GM19452 (cell line): ENCODE data around the gene SYT8.

Experiments
- ATAC-seq: cut with Tn5 transposase; IDR thresholded peaks from one replicate; pipeline ENCODE4 v1.9.1; 2021; ENCODE audit not compliant: unreplicated experiment

SYT8 gene

DNA sequence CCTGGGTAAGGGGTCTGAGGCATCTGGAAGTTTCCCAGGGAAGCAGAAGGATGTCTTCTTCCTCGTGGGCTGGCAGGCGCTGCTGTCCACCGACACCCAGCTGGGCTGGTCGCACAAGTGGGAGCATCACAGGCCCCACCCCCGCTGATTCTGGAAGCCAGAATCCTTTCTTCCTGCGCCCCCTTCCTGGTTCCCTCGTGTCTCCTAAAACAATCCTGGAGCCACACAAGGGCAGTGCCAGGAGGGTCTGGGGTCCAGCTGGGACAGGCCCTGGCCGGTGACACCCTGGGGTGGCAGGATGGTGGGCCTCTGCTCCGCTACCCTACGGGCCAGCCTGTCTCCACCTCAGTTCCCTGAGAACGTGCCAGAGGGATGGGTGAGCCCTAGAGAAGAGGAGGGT, 22.3 kb downstream of the SYT8 start:
- no peak for ATAC-seq

DNA sequence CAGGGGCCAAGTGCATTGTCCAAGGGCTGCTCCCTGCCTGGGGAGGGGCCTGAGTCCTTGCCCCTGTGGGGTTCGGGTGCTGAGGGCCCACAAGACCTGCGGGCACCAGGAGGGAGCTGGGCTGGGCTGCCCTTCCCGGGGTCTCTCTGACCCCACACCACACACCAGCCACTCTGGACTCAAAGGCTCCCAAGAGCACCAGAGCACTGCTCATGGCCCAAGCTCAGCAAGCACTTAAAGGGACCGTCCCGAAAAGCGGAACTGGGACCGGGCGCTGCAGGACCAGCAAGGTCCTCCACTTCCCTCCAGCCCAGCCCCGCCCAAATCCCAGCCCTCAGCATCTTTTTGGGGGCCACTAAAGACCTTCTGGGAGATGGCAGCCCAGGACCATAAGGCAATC, 23.4 kb downstream of the SYT8 start:
- ATAC-seq: no peak

GRCh38 chr11:1858576-1858975, 23.8 kb downstream of the SYT8 start:
- ATAC-seq: no peak

- ATAC-seq: no peak
These were observed 24.2 kb downstream of the SYT8 start for GRCh38 chr11:1859004-1859403.

- ATAC-seq: no peak
These were observed 25.3 kb downstream of the SYT8 start for GRCh38 chr11:1860108-1860507.

GRCh38 chr11:1861435-1862411, 26.9 kb downstream of the SYT8 start:
- ATAC-seq: no peak

- ATAC-seq: no peak
These were observed 28.0 kb downstream of the SYT8 start for GRCh38 chr11:1862588-1863351.

DNA sequence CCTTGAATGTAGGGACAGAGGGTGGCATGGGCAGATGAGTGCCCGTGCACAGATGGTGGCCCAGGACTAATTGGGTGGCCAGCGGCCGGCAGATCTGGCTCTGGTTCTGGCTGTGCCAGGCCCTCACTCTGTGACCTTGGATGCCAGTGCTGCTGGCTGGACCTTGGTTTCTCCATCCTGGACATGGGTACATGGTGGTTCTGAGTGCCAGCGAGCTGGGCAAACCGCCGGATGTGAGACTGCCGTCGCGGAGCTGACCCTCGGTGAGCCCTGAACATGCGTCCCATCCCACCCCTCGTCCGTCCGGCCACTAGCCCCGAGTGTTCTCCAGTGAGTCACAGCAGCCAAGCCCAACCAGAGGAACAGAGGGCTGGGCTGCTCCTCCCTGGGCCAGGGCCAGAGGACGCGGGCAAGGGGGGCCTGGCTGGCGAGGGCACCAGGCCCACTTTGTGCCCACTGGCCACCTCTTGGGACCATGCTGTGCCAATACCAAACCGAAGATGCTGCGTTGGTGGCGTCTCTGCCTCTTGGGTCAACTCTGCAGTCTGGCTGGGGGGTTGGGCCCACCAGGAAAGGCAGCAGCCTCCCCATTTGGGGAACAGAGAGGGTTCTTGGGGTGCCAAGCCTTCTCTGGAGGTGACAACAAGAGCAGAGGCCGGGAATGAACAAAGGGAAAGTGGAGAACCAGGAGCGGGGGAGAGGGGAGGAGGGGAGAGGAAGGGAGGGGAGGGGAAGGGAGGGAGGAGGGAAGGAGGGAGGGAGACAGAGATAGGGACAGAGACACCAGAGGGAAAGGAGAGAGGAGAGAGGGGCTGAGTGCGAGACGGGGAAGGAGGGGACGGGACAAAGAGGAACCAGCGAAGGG, 28.8 kb downstream of the SYT8 start:
- no peak for ATAC-seq

GRCh38 chr11:1864231-1864630, 29.4 kb downstream of the SYT8 start:
- ATAC-seq: no peak

- ATAC-seq: no peak
These were observed 30.3 kb downstream of the SYT8 start for GRCh38 chr11:1864831-1865665.

DNA sequence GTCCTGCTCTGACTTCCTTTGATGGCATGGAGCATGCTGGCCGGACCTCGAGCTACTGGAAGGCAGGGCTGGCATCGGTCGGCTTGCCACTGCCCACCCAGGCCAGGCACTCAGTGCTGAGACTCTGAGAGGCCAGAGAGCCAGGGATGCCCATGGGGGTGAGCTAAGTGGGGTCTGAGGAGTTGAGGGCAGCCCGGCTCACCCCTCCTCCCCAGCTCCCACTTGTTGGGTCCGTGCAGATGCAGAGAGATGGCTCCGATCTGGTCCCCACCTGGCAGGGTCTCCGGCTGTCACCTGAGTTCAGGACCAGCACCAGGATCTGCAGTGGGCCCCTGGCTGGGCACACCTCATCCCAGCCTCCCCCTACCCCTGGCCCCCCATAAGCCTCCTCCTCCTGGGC, 31.4 kb downstream of the SYT8 start:
- no peak for ATAC-seq

DNA sequence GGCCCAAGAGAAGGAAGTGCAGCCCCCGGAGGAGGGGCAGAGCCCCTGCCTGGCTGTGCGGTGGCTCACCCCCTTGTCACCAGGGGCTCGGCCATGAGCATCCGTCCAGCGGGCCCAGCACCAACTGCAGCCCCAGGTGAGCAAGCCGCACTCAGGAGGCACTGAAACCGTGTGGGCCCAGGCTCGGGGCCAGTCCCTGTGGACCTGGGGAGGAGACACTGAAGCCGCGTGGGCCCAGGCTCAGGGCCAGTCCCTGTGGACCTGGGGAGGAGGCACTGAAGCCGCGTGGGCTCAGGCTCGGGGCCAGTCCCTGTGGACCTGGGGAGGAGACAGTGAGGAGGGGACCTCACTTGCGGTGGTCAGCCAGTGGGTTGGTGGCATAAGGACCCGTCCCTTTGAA, 32.0 kb downstream of the SYT8 start:
- ATAC-seq: no peak

GRCh38 chr11:1867381-1867780, 32.6 kb downstream of the SYT8 start:
- ATAC-seq: no peak

DNA sequence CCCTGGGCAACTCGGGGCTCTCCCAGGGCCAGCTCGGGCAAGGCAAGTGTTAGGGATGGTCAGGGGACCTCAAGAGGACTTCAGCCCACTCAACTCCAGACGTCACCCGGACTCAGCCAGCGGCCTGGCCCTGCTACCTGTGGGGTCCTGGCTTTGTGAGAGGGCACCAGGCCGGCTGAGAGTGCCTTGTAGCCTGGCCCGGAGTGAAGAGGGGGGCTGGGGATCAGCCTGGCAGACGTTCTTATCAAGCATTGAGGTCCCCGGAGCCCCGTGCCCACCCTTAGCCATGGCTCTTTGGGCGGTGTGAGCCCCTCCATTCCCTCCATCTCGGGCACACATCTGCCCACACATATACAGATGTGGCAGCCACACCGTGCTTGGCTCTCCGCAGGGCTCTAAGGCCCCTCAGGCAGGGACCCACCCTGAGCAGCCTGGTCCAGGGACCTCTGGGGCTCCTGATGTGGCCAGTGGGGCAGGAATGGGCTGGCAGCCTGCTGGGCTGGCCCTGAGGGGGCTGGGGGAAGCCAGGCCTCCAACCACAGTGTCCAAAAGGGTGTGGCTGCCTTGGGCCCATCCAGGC, 33.4 kb downstream of the SYT8 start:
- no peak for ATAC-seq

DNA sequence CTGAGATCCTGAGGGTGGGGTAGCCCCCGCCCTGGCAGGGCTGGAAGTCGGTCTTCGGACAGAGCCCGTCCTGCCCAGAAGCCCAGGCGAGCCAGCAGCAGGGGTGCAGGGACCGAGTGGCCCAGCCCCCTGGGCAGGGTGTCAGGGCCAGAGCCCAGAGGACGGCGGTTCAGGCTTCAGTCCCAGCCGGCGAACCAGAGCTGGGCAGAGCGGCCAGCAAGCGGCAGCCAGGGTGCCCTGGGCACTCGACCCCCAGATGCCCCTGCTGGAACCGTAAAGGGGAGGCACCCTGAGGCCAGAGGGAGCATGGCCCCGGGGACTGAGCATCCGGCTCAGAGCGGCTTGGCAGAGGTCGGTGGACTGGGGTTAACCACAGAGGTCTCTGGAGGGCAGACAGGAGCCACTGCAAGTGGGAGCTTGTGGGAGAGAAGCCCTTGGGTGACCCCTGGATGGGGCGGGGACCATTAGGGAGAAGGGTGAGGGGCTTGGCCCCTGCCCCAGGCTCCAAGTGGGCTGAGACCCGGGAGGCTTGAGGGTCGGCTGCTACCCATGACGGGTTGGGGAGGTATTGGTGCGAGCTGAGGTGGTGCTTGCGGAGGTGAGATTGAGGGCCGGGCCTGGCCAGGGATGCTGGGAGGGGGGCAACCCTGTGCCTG, 34.0 kb downstream of the SYT8 start:
- no peak for ATAC-seq

- no peak for ATAC-seq
These were observed 34.9 kb downstream of the SYT8 start for GRCh38 chr11:1869427-1870325.

- ATAC-seq: no peak
These were observed 35.5 kb downstream of the SYT8 start for GRCh38 chr11:1870326-1870696.

DNA sequence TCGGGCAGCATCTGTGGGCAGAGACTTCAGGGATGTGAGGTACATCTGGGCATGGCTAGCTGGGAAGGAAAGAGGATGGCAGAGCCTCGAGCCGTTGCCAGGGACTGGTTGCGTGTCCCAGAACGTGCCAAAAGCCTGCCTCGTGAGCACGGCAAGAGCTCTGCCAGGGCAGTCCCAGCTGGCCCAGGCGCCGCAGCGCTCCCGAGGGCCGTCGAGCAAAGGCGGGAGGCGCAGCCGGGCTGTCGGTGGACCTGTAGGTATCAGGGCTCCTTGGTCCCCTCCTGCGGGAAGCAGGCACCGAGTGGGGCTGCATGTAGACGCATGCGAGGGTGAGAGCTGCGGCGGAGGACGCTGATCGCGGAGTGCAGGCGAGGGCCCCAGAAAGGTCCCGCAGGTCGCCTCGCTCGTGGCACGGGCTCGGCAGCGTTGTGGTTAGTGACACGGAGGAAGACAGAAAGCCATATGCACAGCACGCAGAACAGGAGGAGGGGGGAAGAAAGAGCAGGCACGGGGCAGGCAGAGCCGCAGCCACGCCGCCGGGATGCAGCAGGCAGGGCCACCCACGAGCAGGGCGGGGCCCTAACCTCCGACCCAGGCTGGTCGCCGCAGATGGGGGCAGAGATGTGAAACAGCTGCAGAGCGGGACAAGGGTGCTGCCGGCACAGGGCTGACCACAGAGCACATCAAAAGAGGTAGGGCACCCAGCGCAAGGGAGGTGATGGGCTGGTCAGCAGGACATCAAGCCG, 36.1 kb downstream of the SYT8 start:
- ATAC-seq: no peak
